ENCODE data around the gene CDYL. TPM values are rescaled to one million over a fixed set of nuclear protein-coding genes. Genes with fewer than 3 reads are reported as not detected.

The CDYL gene
- total RNA-seq, 3 donors from 2014 or later: 58.9 to 74.9 (median 71.9) TPM

GRCh38 chr6:4905826-4906225 is 129.6 kb downstream of the CDYL start:
- DNase-seq (no peak), ATAC-seq (peak; percentile 66)
- H3K4me1 ChIP-seq (ENCODE audit: low read depth): peaks cover 43% of the 10 kb centered on the region
- no peaks in the 10 kb centered on the region for H3K36me3 ChIP-seq (ENCODE audit: low read depth)
- intact Hi-C loops (cut with DNase I, micrococcal nuclease): no loop called here
- H3K9me3 ChIP-seq: no peaks in the 10 kb centered on the region
- no peak overlapping the region for H3K4me3 ChIP-seq
- TF ChIP-seq, protein P1, sequence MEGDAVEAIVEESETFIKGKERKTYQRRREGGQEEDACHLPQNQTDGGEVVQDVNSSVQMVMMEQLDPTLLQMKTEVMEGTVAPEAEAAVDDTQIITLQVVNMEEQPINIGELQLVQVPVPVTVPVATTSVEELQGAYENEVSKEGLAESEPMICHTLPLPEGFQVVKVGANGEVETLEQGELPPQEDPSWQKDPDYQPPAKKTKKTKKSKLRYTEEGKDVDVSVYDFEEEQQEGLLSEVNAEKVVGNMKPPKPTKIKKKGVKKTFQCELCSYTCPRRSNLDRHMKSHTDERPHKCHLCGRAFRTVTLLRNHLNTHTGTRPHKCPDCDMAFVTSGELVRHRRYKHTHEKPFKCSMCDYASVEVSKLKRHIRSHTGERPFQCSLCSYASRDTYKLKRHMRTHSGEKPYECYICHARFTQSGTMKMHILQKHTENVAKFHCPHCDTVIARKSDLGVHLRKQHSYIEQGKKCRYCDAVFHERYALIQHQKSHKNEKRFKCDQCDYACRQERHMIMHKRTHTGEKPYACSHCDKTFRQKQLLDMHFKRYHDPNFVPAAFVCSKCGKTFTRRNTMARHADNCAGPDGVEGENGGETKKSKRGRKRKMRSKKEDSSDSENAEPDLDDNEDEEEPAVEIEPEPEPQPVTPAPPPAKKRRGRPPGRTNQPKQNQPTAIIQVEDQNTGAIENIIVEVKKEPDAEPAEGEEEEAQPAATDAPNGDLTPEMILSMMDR (IDR thresholded peaks at IDR 0.05): no peak

DNA sequence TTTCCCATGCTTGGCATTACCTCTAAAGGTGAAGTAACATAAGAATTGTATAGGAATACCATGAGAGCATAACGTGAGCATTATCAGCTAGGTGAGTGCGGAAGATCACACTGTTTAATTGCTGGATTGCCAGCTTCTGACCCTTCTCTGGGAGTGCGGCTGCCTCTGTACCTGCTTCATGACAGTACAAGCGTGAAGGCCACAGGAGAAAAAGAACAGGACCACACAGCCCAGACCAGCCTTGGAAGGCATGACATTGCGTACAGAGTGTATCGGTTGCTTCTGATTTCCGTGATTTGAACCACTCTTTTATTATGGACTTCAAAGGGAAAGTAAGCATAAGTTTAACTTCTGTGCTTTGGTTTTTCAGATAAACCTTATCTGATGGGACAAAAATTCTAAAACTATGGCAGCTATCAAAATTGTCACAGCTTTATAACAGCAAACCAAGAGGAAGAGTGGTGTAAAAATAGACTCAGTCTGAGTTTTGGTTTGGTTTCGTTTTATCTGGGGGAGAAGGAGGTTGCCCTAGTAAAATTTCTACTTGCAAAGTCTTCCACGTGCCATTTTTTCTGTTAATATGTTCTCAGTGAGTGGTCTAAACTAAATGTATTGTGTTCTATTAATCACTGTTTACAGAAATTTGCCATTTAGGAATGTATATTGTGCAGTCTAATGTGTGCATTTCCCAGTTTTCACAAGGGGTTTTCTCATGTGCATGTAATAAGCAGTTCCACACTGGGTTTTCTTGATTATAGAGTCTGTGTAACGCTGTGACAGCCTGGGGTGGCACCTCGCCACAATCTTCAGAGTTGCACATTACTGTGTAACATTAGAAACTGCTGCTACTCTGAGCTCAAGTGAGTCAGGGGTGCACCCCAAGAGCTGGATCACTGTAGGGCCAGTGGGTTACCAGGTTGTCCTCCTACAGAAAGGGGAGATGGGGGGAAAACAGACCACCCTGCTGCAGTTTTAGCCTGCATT is 130.4 kb downstream of the CDYL start:
- TF ChIP-seq, protein P1 (IDR thresholded peaks at IDR 0.05): no peak
- no peaks in the 10 kb centered on the region for H3K9me3 ChIP-seq
- DNase-seq: no peak
- H3K36me3 ChIP-seq (ENCODE audit: low read depth): no peaks in the 10 kb centered on the region
- H3K4me3 ChIP-seq: no peak overlapping the region
- H3K4me1 ChIP-seq (ENCODE audit: low read depth): peaks cover 46% of the 10 kb centered on the region
- ATAC-seq: peak; percentile 36
- intact Hi-C loops (cut with DNase I, micrococcal nuclease): no loop called here

DNA sequence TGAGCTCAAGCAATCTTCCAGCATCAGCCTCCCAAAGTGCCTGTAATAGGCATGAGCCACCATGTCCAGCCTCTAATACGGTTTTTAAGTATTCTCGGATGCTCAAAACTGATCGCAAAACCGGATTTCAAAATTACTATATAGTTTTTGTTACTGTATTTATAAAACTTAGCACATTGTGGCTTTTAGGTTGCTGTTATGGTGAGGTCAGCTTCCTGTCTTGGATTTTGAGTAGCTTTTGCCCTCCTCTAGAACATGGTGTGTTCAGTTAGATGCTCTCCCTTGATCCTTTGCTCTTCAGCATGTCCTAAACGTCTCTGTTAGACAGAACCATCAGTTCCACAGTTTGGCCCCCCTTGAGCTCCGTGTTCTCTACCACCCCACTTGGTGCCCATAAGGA is 131.4 kb downstream of the CDYL start:
- Histone ChIP-seq H3K4me3 (no peak overlapping the region), H3K4me1 (ENCODE audit: low read depth) (peaks cover 46% of the 10 kb centered on the region), H3K9me3 (no peaks in the 10 kb centered on the region), H3K36me3 (ENCODE audit: low read depth) (no peaks in the 10 kb centered on the region)
- TF ChIP-seq, protein P1 (IDR thresholded peaks at IDR 0.05): no peak
- DNase-seq (no peak), ATAC-seq (no peak)
- intact Hi-C loops (cut with DNase I, micrococcal nuclease): no loop called here

GRCh38 chr6:4908062-4908461 is 131.9 kb downstream of the CDYL start:
- no peaks in the 10 kb centered on the region for H3K36me3 ChIP-seq (ENCODE audit: low read depth)
- DNase-seq: peak in 1 of 3 donors; percentile 39
- H3K9me3 ChIP-seq: no peaks in the 10 kb centered on the region
- peak; percentile 34 for ATAC-seq
- peaks cover 46% of the 10 kb centered on the region for H3K4me1 ChIP-seq (ENCODE audit: low read depth)
- no peak overlapping the region for H3K4me3 ChIP-seq
- intact Hi-C loops (cut with DNase I, micrococcal nuclease): no loop called here
- TF ChIP-seq, protein P1 (IDR thresholded peaks at IDR 0.05): no peak

GRCh38 chr6:4909063-4909706 is 133.0 kb downstream of the CDYL start:
- ATAC-seq (peak; percentile 72), DNase-seq (peak in 2 of 3 donors; percentile 35 to 43)
- Histone ChIP-seq H3K36me3 (ENCODE audit: low read depth) (no peaks in the 10 kb centered on the region), H3K4me1 (ENCODE audit: low read depth) (peaks cover 52% of the 10 kb centered on the region), H3K9me3 (no peaks in the 10 kb centered on the region), H3K4me3 (no peak overlapping the region)
- TF ChIP-seq, protein P1 (IDR thresholded peaks at IDR 0.05): no peak
- intact Hi-C loops (cut with DNase I, micrococcal nuclease): no loop called here
